Transverse colon (tissue), 4 donors: ENCODE results near the gene PTN.

Experiments used
- EP300 ChIP-seq: sonication (generic); formaldehyde crosslinking; IDR thresholded peaks from one replicate; pipeline ENCODE4 v1.6.1; 2017; ENCODE audit warnings: antibody characterized with exemption, low read depth
- POLR2A ChIP-seq: fragments of 450-650 bp; IDR thresholded peaks from one replicate; pipeline ENCODE4 v1.6.1; 2016; ENCODE audit warnings: antibody characterized with exemption, mild to moderate bottlenecking, moderate library complexity
- POLR2AphosphoS5 ChIP-seq, 3 donors: sonication (generic); formaldehyde crosslinking; IDR thresholded peaks; one replicate each; pipeline ENCODE4 v1.6.1; 2016; ENCODE audit warnings: antibody characterized with exemption in 3 of 3
- TF ChIP-seq, protein P1 (sequence below), 5 experiments: fragments of 200-600 bp in 3 of 5; fragments of 450-650 bp in 2 of 5; sonication (generic) in 3 of 5; IDR thresholded peaks; 1 replicate in 2 of 5; 2 replicates in 3 of 5; pipeline ENCODE4 v1.5.1; 2016 to 2017; ENCODE audit warnings: antibody characterized with exemption in 5 of 5, inconsistent platforms in 3 of 5, mild to moderate bottlenecking in 2 of 5, moderate library complexity in 1 of 5

GRCh38 chr7:137282043-137282442, 61.5 kb downstream of the PTN start:
- TF ChIP-seq POLR2A = no peak
- TF ChIP-seq, protein P1, sequence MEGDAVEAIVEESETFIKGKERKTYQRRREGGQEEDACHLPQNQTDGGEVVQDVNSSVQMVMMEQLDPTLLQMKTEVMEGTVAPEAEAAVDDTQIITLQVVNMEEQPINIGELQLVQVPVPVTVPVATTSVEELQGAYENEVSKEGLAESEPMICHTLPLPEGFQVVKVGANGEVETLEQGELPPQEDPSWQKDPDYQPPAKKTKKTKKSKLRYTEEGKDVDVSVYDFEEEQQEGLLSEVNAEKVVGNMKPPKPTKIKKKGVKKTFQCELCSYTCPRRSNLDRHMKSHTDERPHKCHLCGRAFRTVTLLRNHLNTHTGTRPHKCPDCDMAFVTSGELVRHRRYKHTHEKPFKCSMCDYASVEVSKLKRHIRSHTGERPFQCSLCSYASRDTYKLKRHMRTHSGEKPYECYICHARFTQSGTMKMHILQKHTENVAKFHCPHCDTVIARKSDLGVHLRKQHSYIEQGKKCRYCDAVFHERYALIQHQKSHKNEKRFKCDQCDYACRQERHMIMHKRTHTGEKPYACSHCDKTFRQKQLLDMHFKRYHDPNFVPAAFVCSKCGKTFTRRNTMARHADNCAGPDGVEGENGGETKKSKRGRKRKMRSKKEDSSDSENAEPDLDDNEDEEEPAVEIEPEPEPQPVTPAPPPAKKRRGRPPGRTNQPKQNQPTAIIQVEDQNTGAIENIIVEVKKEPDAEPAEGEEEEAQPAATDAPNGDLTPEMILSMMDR (IDR thresholded peaks at IDR 0.05) = no peak
- no peak for TF ChIP-seq EP300
- TF ChIP-seq POLR2AphosphoS5 (IDR thresholded peaks at IDR 0.05) = no peak
